K562 (cell line): ENCODE data around the gene CUTC. TPM values are rescaled to one million over a fixed set of nuclear protein-coding genes. Genes with fewer than 3 reads are reported as not detected.
A peak's percentile ranks its signal among the peaks of the same experiment; 100 is the strongest.

Experiments
- ATAC-seq: fragments of 200-7000 bp; cut with Tn5 transposase; 3 replicates; pipeline ENCODE4 v1.9.1; 2020; ENCODE audit warnings: moderate library complexity
- BruUV-seq: library from RNA; stranded (reverse); fragments of 400-500 nt; replicated peaks from 2 replicates; lab custom pipeline; 2021; lab: Mats Ljungman, UMichigan
- CTCF ChIA-PET: fragments of 300-600 bp; formaldehyde crosslinking; extraction: SDS; loops from one replicate; lab custom pipeline; 2021; ENCODE audit warnings: low intra/inter-chr PET ratio; lab: Yijun Ruan, JAX
- POLR2A ChIA-PET: fragments of 300-600, 350-650 bp; sonication (Branson Sonifier 250); formaldehyde crosslinking; extraction: SDS; loops from one replicate; lab custom pipeline; 2021; ENCODE audit warnings: antibody characterized with exemption, inconsistent platforms; lab: Yijun Ruan, JAX
- DNase-seq, 4 experiments: peaks; one replicate each; pipeline versions ENCODE4 v3.0.0 to v3.0.0-alpha.2; 2011 to 2018; ENCODE audit warnings: low spot score in 3 of 4, mixed read lengths in 3 of 4; ENCODE audit errors: extremely low read depth in 1 of 4
- FAIRE-seq: peaks from 2 replicates; lab custom pipeline; 2011; peaks lifted over from hg19 to GRCh38; lab: Jason Lieb, UNC
- H2AFZ ChIP-seq: 2 replicates; pipeline ENCODE4 v1.6.0; 2011; ENCODE audit warnings: low read depth, low read length, control low read depth, inconsistent platforms
- H3K27ac ChIP-seq: fragments of 200-600 bp; 3 replicates; pipeline ENCODE4 v1.8.0; 2011; ENCODE audit warnings: low read depth, mild to moderate bottlenecking, control low read depth, inconsistent platforms, low read length, moderate library complexity, mixed read lengths; ENCODE audit errors: extremely low read depth
- H3K27me3 ChIP-seq, 2 experiments: fragments of 300-600 bp in 1 of 2; 2 replicates in 1 of 2; 3 replicates in 1 of 2; pipeline versions ENCODE4 v1.6.0 to v1.8.0; 2011; ENCODE audit warnings: inconsistent platforms in 2 of 2, low read length in 2 of 2, mild to moderate bottlenecking in 1 of 2, mixed read lengths in 1 of 2, moderate library complexity in 1 of 2; ENCODE audit not compliant: control insufficient read depth in 2 of 2, insufficient read depth in 2 of 2
- H3K36me3 ChIP-seq: fragments of 300-600 bp; 3 replicates; pipeline ENCODE4 v1.8.0; 2011; ENCODE audit warnings: mild to moderate bottlenecking, low read length, inconsistent platforms; ENCODE audit not compliant: control insufficient read depth, insufficient read depth
- H3K4me1 ChIP-seq, 2 experiments: fragments of 200-600 bp in 1 of 2; replicated peaks in 1 of 2; 2 replicates in 1 of 2; 3 replicates in 1 of 2; pipeline versions ENCODE4 v1.5.1 to v1.8.0; 2011; ENCODE audit warnings: inconsistent platforms in 2 of 2, low read length in 2 of 2, mild to moderate bottlenecking in 1 of 2, mixed read lengths in 1 of 2, moderate library complexity in 1 of 2; ENCODE audit not compliant: control insufficient read depth in 2 of 2, insufficient read depth in 2 of 2
- H3K4me2 ChIP-seq: 2 replicates; pipeline ENCODE4 v1.6.1; 2011; ENCODE audit warnings: low read length, control low read depth, inconsistent platforms, mixed read lengths; ENCODE audit not compliant: insufficient read depth
- H3K4me3 ChIP-seq: fragments of 200-600 bp; sonication (generic), shearing (Covaris generic); 2 replicates; pipeline ENCODE4 v1.5.1; 2016; ENCODE audit warnings: control low read depth, inconsistent platforms
- H3K79me2 ChIP-seq: fragments of 200-600 bp; 3 replicates; pipeline ENCODE4 v1.8.0; 2011; ENCODE audit warnings: low read length, inconsistent platforms; ENCODE audit not compliant: control insufficient read depth, insufficient read depth
- H3K9ac ChIP-seq, 2 experiments: 2 replicates each; pipeline versions ENCODE4 v1.6.0 to v1.6.1; 2011; ENCODE audit warnings: low read depth in 2 of 2, low read length in 2 of 2, control low read depth in 1 of 2, inconsistent platforms in 1 of 2, mild to moderate bottlenecking in 1 of 2, mixed read lengths in 1 of 2; ENCODE audit not compliant: insufficient read depth in 1 of 2
- H3K9me1 ChIP-seq: one replicate; pipeline ENCODE4 v1.6.0; 2011; ENCODE audit warnings: inconsistent platforms, mild to moderate bottlenecking, low read length, moderate library complexity; ENCODE audit not compliant: control insufficient read depth, insufficient read depth
- H3K9me3 ChIP-seq: replicated peaks from 2 replicates; pipeline ENCODE4 v1.5.1; 2011; ENCODE audit warnings: low read depth, low read length, inconsistent platforms; ENCODE audit not compliant: control insufficient read depth, insufficient read depth
- H4K20me1 ChIP-seq: replicated peaks from 2 replicates; pipeline ENCODE4 v1.6.1; 2011; ENCODE audit warnings: low read length, inconsistent platforms, mixed read lengths; ENCODE audit not compliant: control insufficient read depth, insufficient read depth
- BRF1 ChIP-seq: IDR thresholded peaks from 3 replicates; pipeline ENCODE4 v1.6.1; 2011; ENCODE audit warnings: borderline replicate concordance, mild to moderate bottlenecking; ENCODE audit not compliant: insufficient read length; ENCODE audit errors: extremely low read depth
- MCM5 ChIP-seq: fragments of 450-650 bp; IDR thresholded peaks from 2 replicates; pipeline ENCODE4 v1.6.1; 2016; ENCODE audit warnings: low read depth
- NELFE ChIP-seq: IDR thresholded peaks from 2 replicates; pipeline ENCODE4 v1.6.1; 2011; ENCODE audit warnings: mild to moderate bottlenecking; ENCODE audit not compliant: insufficient read depth, insufficient read length
- RAD21 ChIP-seq, 2 experiments: fragments of 250-450 bp in 1 of 2; fragments of 450-650 bp in 1 of 2; sonication (Bioruptor Pico) in 1 of 2; formaldehyde crosslinking in 1 of 2; IDR thresholded peaks in 1 of 2; conservative IDR thresholded peaks in 1 of 2; 2 replicates each; pipeline versions ENCODE4 v1.4.0 to v1.8.0; 2020 to 2022; ENCODE audit warnings: mild to moderate bottlenecking in 2 of 2, moderate library complexity in 1 of 2
- ZNF384 ChIP-seq: IDR thresholded peaks from 2 replicates; pipeline ENCODE4 v1.6.1; 2012; ENCODE audit warnings: low read depth, low read length, improper control_type of control experiment
- ZZZ3 ChIP-seq: fragments of 450-650 bp; IDR thresholded peaks from 2 replicates; pipeline ENCODE4 v1.6.1; 2016; ENCODE audit warnings: antibody characterized with exemption, mild to moderate bottlenecking, moderate library complexity
- WGBS: fragments of 100-300 bp; shearing (Covaris generic); methylation state at CpG from one replicate; pipeline ENCODE4 v1.1.6; 2016; ENCODE audit warnings: low coverage, mixed read lengths; ENCODE audit not compliant: insufficient coverage; ENCODE audit errors: missing lambda C conversion rate; 5-methylcytosine and 5-hydroxymethylcytosine counted together
- in situ Hi-C: fragments of 300-500 bp; cut with MboI; formaldehyde crosslinking; loops from 4 replicates; pipeline ENCODE4 v1.15.0; 2018; ENCODE audit warnings: inconsistent platforms, mixed read lengths
- intact Hi-C: fragments of 100-400 bp; cut with micrococcal nuclease; formaldehyde crosslinking; loops from 2 replicates; pipeline ENCODE4 v1.14.2; 2022
- polyA plus RNA-seq, 8 experiments: library from polyadenylated mRNA; depleted of rRNA in 4 of 8; stranded (reverse) in 5 of 8; unstranded in 3 of 8; fragments of >200 nt; fragmentation: Nextera tagmentation in 2 of 8; fragmentation: Illumina TruSeq in 1 of 8; extraction: Ambion mirVana in 2 of 8; extraction: Trizol in 1 of 8; gene quantifications; 2 replicates each; pipeline versions ENCODE4 v1.2.1 to v1.2.3, GENCODE V29; 2011 to 2014; ENCODE audit warnings: inconsistent platforms in 1 of 8, missing spikeins in 1 of 8
- total RNA-seq, 7 experiments: library from RNA; depleted of rRNA in 6 of 7; stranded (reverse); fragments of >200 nt in 6 of 7; fragmentation: Illumina TruSeq in 2 of 7; extraction: Trizol in 2 of 7; gene quantifications; 2 replicates each; pipeline versions ENCODE4 v1.2.1 to v1.2.3, GENCODE V29; 2011 to 2021; ENCODE audit warnings: low replicate concordance in 1 of 7
- TF ChIP-seq, protein P1 (sequence below): fragments of 450-650 bp; IDR thresholded peaks from 2 replicates; pipeline ENCODE4 v1.6.1; 2017; ENCODE audit warnings: mild to moderate bottlenecking, moderate library complexity
- TF ChIP-seq, protein P2 (sequence below): fragments of 450-650 bp; IDR thresholded peaks from 2 replicates; pipeline ENCODE4 v1.6.1; 2018; ENCODE audit not compliant: partially characterized antibody

Gene CUTC
- total and polyA plus RNA-seq, 9 of the 15 experiments (the other 6 are each of a cell fraction or from before 2014, with no cell fraction given) = 18.6 to 69.3 (median 32.3) TPM

- no peak for TF ChIP-seq ZZZ3
- TF ChIP-seq, protein P1, sequence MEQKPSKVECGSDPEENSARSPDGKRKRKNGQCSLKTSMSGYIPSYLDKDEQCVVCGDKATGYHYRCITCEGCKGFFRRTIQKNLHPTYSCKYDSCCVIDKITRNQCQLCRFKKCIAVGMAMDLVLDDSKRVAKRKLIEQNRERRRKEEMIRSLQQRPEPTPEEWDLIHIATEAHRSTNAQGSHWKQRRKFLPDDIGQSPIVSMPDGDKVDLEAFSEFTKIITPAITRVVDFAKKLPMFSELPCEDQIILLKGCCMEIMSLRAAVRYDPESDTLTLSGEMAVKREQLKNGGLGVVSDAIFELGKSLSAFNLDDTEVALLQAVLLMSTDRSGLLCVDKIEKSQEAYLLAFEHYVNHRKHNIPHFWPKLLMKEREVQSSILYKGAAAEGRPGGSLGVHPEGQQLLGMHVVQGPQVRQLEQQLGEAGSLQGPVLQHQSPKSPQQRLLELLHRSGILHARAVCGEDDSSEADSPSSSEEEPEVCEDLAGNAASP = no peak
- TF ChIP-seq, all 486 proteins: peak for 0
- 0% methylated on average over 2 of the region's 3 CpGs for WGBS
- CTCF ChIA-PET = no interaction called here
- no peak for ATAC-seq
- POLR2A ChIA-PET = no interaction called here
- Histone ChIP-seq H3K79me2 (no peaks in the 10 kb centered on the region), H3K27me3 (peaks cover 8 to 19% of the 10 kb centered on the region in 2 experiments; a peak in 3 of 5 replicates), H4K20me1 (no peaks in the 10 kb centered on the region), H3K9ac (no peak overlapping the region), H3K4me2 (no peak overlapping the region), H3K27ac (no peak overlapping the region), H3K4me3 (no peak overlapping the region), H2AFZ (no peak overlapping the region), H3K9me3 (no peaks in the 10 kb centered on the region), H3K36me3 (no peaks in the 10 kb centered on the region), H3K4me1 (no peaks in the 10 kb centered on the region), H3K9me1 (no peaks in the 10 kb centered on the region)
- in situ Hi-C loops (no loop called here), intact Hi-C loops (no loop called here)
- no peak for DNase-seq
- BruUV-seq = no TSS peak
- no peak for FAIRE-seq
Observed at GRCh38 chr10:99798920-99799319, 66.9 kb downstream of the CUTC start.

- Histone ChIP-seq H3K9ac (no peak overlapping the region), H3K4me2 (no peak overlapping the region), H3K79me2 (no peaks in the 10 kb centered on the region), H3K27ac (no peak overlapping the region), H4K20me1 (no peaks in the 10 kb centered on the region), H3K9me1 (no peaks in the 10 kb centered on the region), H3K9me3 (no peaks in the 10 kb centered on the region), H2AFZ (no peak overlapping the region), H3K4me3 (no peak overlapping the region), H3K36me3 (no peaks in the 10 kb centered on the region), H3K4me1 (no peaks in the 10 kb centered on the region), H3K27me3 (peaks cover 8 to 17% of the 10 kb centered on the region in 2 experiments; a peak in 3 of 5 replicates)
- FAIRE-seq = no peak
- ATAC-seq = 0 out of 3 replicates have a peak, but pooled peaks have one; percentile 35
- DNase-seq = peak in 1 of 4 experiments; percentile 6
- ChIA-PET POLR2A (no interaction called here), CTCF (no interaction called here)
- 0% methylated on average over 4 of the region's 4 CpGs for WGBS
- no TSS peak for BruUV-seq
- in situ Hi-C loops (no loop called here), intact Hi-C loops (no loop called here)
- TF ChIP-seq ZNF384 (no peak), RAD21 (CRISPR knock-in tag; conservative IDR thresholded peaks at IDR 0.05 in 1 of 2, IDR thresholded peaks at IDR 0.05 in 1 of 2) (peak in 1 of 2 experiments; percentile 30; a peak in 2 of 4 replicates), BRF1 (no peak), NELFE (no peak), MCM5 (no peak)
- TF ChIP-seq, protein P2, sequence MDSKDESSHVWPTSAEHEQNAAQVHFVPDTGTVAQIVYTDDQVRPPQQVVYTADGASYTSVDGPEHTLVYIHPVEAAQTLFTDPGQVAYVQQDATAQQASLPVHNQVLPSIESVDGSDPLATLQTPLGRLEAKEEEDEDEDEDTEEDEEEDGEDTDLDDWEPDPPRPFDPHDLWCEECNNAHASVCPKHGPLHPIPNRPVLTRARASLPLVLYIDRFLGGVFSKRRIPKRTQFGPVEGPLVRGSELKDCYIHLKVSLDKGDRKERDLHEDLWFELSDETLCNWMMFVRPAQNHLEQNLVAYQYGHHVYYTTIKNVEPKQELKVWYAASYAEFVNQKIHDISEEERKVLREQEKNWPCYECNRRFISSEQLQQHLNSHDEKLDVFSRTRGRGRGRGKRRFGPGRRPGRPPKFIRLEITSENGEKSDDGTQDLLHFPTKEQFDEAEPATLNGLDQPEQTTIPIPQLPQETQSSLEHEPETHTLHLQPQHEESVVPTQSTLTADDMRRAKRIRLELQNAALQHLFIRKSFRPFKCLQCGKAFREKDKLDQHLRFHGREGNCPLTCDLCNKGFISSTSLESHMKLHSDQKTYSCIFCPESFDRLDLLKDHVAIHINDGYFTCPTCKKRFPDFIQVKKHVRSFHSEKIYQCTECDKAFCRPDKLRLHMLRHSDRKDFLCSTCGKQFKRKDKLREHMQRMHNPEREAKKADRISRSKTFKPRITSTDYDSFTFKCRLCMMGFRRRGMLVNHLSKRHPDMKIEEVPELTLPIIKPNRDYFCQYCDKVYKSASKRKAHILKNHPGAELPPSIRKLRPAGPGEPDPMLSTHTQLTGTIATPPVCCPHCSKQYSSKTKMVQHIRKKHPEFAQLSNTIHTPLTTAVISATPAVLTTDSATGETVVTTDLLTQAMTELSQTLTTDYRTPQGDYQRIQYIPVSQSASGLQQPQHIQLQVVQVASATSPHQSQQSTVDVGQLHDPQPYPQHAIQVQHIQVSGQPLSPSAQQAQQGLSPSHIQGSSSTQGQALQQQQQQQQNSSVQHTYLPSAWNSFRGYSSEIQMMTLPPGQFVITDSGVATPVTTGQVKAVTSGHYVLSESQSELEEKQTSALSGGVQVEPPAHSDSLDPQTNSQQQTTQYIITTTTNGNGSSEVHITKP = peak; percentile 35
Observed at GRCh38 chr10:99799613-99800012, 67.6 kb downstream of the CUTC start.
